GM08714 (cell line): ENCODE results near the gene OR5AS1.
"Not testable (repeated sequence)": the region's sequence is repeated elsewhere in the genome, so short reads cannot be mapped to it uniquely, and the experiment has no call there.

ENCODE experiments used
- H3K4me3 ChIP-seq: fragments of 200-500 bp; sonication (Bioruptor generic); 2 replicates; pipeline ENCODE4 v1.5.1; 2014; ENCODE audit warnings: mild to moderate bottlenecking, low read length, inconsistent platforms
- ZNF274 ChIP-seq: IDR thresholded peaks from 2 replicates; pipeline ENCODE4 v1.6.1; 2012; ENCODE audit warnings: mild to moderate bottlenecking, low read depth, low read length

OR5AS1 gene

GRCh38 chr11:56027354-56027753 is at the start of gene OR5AS1:
OR5AS1 (plus strand) TSS chr11:56027654; CDS start chr11:56030419, 2,765 bp downstream.
- TF ChIP-seq ZNF274 = no peak
- no peak within 1 kb of the TSS for H3K4me3 ChIP-seq

DNA sequence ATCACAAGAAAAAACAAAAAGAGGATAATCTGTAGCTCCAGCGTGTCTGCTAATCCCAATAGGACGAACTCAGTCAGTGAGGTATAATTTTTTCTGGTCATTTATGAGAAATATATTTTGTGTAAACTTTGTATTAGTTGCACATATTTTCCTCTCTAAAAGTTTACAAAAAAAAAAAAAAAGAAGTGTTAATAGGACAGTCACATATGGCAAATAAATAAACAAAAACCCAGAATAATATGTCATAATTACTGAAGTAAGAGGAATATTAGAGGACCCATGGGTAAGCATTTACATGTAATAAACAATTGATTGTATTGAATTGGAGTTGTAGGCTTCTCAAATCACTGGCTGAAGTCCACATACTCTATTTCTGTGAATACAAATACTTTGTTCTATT is 32.9 kb upstream of the OR5AS1 start, which contains the start of gene OR5F1:
OR5F1 (minus strand) TSS at position 101 of the 400 bp plus-strand sequence; CDS start at position 101, 0 bp downstream.
- no peak within 1 kb of the TSS for H3K4me3 ChIP-seq
- no peak for TF ChIP-seq ZNF274

- no peak for TF ChIP-seq ZNF274
- H3K4me3 ChIP-seq = no peak overlapping the region
Observed at GRCh38 chr11:56010716-56011115, 16.7 kb upstream of the OR5AS1 start.

- no peak for TF ChIP-seq ZNF274
- no peak overlapping the region for H3K4me3 ChIP-seq
Observed at GRCh38 chr11:56013805-56014204, 13.6 kb upstream of the OR5AS1 start.

DNA sequence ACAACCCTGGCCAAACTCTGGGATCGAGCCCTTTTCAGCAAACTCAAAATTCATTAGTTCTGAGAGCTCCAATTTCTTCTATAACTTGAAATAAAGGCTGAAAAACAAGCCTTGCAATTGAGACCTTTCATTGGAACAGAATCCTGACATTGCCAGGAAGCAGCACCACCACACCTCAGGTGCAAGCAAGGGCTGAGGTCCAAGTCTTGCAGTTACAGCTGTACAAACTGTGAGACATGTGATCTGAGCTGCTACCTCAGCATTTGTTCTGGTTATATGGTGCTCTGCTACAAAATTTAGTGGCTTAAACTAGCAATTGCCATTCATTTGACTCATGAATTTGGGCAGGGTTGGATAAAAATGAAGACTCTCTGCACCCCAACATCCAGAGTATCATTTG is 18.1 kb downstream of the OR5AS1 start:
- no peak overlapping the region for H3K4me3 ChIP-seq
- TF ChIP-seq ZNF274 = no peak

DNA sequence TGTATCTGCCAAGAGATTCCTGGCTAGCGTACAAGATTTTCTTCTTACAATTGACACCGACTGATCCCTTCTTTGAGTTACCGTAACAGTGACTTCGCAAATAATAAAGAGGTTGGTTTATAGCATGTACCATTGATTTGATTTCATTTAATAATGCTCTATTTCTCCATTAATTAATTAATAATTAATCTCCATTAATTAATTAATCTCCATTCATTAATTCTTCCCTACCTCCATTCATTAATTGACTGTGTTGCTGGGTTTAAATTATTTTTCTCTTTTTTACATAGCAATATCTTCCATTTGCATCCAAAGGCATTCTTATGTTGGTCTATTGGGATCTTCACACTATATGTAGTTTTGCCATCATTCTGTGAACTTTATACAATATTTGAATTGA is 21.0 kb downstream of the OR5AS1 start:
- H3K4me3 ChIP-seq = no peak overlapping the region
- TF ChIP-seq ZNF274 = no peak

- no peak for TF ChIP-seq ZNF274
- H3K4me3 ChIP-seq = no peak overlapping the region
Observed at GRCh38 chr11:56049487-56049886, 22.0 kb downstream of the OR5AS1 start.

DNA sequence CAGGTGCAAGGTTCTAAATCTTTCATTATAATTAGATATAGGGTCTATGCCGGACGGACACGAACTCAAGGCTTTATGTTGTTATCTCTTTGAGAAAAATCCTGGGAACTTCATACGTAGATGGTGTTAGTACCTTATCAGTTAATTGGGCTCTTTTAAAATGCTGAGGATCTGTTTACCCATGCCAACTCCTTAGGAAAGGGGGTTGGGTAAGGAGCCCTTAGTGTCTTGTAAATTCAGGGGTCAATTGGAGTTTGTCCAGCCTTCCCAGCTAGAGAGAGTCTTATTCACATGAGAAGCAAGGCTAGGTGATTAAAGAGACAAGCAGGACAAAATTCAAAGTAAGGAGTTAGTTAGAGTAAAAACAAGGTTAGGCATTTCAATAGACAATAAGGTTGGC is 28.9 kb downstream of the OR5AS1 start:
- H3K4me3 ChIP-seq = not testable (repeated sequence)

DNA sequence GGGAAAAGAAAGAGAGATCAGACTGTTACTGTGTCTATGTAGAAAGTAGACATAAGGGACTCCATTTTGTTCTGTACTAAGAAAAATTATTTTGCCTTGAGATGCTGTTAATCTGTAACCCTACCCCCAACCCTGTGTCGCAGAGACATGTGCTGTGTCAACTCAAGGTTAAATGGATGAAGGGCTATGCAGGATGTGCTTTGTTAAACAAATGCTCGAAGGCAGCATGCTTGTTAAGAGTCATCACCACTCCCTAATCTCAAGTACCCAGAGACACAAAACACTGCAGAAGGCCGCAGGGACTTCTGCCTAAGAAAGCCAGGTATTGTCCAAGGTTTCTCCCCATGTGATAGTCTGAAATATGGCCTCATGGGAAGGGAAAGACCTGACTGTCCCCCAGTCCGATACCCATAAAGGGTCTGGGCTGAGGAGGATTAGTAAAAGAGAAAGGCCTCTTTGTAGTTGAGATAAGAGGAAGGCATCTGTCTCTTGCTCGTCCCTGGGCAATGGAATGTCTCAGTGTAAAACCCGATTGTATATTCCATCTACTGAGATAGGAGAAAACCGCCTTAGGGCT is 30.3 kb downstream of the OR5AS1 start:
- H3K4me3 ChIP-seq = not testable (repeated sequence)

DNA sequence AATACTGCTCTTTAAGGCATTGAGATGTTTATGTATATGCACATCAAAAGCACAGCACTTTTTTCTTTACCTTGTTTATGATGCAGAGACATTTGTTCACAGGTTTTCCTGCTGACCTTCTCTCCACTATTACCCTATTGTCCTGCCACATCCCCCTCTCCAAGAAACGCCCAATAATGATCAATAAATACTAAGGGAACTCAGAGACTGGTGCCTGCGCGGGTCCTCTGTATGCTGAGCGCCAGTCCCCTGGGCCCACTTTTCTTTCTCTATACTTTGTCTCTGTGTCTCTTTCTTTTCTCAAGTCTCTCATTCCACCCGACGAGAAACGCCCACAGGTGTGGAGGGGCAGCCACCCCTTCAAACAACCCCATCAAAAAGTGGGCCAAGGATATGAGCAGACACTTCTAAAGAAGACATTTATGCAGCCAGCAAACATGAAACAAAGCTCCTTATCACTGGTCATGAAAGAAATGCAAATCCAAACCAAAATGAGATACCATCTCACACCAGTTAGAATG is 30.9 kb downstream of the OR5AS1 start:
- H3K4me3 ChIP-seq = not testable (repeated sequence)

- no peak for TF ChIP-seq ZNF274
Observed at GRCh38 chr11:56066980-56067379, 39.5 kb downstream of the OR5AS1 start.

More at GRCh38 chr11:56066980-56067379, 39.5 kb downstream of the OR5AS1 start:
- H3K4me3 ChIP-seq = no peak overlapping the region
